ENCODE measurements around the gene FEM1A. TPM values are rescaled to one million over a fixed set of nuclear protein-coding genes. Genes with fewer than 3 reads are reported as not detected.

Gene FEM1A
- total RNA-seq, 2 donors from 2014 or later: 30.5 to 51.3 TPM

DNA sequence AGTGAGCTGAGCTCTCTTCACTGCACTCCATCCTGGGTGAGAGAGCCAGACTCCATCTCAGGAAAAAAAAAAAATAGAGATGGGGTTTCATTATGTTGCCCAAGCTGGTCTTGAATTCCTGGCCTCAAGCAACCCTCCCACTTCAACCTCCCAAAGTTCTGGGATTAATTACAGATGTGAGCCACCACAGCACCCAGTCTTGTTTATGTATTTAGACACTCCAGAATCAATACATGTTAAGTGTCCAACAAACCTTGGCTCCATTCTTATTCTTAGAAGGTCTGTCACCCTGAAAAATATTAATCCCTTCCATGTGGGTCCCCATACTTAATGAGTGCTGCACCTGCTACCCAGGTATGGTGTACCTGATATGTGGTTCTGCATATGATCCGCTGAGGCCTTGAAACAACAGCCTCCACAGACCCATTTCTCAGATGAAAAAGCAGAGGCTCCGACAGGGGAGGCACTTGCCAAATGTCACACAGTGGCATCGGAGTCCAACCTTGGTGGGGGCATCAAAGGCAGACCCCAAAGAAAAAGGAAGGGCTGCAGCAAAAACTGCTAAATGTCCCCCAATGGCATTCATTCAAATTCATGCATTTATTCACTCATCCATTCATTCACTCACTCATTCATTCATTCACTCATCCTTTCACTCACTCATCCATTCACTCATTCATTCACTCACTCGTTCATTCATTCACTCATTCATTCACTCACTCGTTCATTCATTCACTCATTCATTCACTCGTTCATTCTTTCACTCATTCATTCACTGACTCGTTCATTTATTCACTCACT lies 23.3 kb downstream of the FEM1A start:
- no peaks in the 10 kb centered on the region for H3K9me3 ChIP-seq
- no peak overlapping the region for H3K27ac ChIP-seq
- peaks cover 0 to 23% of the 10 kb centered on the region in 2 donors for H3K4me1 ChIP-seq
- no peak overlapping the region for H3K4me3 ChIP-seq
- H3K27me3 ChIP-seq: no peaks in the 10 kb centered on the region
- peaks cover 16% of the 10 kb centered on the region for H3K36me3 ChIP-seq
- DNase-seq (ENCODE audit: low spot score): no peak
- TF ChIP-seq, protein P1, sequence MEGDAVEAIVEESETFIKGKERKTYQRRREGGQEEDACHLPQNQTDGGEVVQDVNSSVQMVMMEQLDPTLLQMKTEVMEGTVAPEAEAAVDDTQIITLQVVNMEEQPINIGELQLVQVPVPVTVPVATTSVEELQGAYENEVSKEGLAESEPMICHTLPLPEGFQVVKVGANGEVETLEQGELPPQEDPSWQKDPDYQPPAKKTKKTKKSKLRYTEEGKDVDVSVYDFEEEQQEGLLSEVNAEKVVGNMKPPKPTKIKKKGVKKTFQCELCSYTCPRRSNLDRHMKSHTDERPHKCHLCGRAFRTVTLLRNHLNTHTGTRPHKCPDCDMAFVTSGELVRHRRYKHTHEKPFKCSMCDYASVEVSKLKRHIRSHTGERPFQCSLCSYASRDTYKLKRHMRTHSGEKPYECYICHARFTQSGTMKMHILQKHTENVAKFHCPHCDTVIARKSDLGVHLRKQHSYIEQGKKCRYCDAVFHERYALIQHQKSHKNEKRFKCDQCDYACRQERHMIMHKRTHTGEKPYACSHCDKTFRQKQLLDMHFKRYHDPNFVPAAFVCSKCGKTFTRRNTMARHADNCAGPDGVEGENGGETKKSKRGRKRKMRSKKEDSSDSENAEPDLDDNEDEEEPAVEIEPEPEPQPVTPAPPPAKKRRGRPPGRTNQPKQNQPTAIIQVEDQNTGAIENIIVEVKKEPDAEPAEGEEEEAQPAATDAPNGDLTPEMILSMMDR (IDR thresholded peaks at IDR 0.05): no peak

- Histone ChIP-seq H3K27me3 (no peaks in the 10 kb centered on the region), H3K4me1 (peaks cover 0 to 23% of the 10 kb centered on the region in 2 donors), H3K9me3 (no peaks in the 10 kb centered on the region), H3K27ac (no peak overlapping the region), H3K36me3 (peaks cover 16% of the 10 kb centered on the region), H3K4me3 (peak overlapping the region in 1 of 2 donors; percentile 24)
- TF ChIP-seq, protein P1 (IDR thresholded peaks at IDR 0.05): no peak
- DNase-seq (ENCODE audit: low spot score): peak; percentile 95
Observed at GRCh38 chr19:4815426-4816201, 24.1 kb downstream of the FEM1A start.

DNA sequence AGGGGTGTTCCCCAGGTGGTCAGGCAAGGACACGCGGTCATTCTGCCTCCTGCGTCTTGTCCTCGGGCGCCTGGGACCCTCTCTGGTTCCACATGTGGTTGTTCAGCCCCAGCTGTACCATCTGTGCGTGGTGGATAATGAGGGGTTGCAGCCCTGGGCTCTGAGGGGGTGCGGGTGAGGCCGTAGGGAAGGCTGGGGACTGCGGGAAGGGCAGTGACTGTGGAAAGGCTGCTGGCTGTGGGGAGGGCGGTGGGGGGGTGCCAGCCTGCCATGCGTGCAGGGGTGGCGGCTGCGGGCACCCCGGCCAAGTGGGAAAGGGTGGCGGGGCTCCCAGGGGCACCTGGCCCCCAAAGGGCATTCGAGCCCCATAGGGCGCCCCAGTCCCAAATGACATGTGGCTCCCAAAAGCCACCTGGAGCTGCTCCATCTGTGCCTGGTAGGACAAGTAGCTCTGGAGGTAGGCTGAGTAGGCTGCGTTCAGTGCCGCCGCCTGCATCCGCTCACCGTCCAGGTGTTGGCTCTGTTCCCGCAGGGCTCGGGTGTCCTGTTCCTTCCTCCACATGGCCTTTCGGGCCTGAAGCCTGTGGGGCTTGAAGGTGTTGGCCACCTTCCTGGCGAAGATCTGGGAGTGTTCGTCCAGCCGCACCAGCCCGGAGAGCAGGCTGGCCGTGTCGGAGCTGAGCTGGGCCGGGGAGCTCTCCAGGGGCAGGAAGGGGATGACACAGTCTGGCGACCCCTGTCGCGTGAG lies 24.8 kb downstream of the FEM1A start:
- DNase-seq (ENCODE audit: low spot score): no peak
- Histone ChIP-seq H3K9me3 (no peaks in the 10 kb centered on the region), H3K27me3 (no peaks in the 10 kb centered on the region), H3K27ac (no peak overlapping the region), H3K4me3 (no peak overlapping the region), H3K4me1 (peaks cover 0 to 23% of the 10 kb centered on the region in 2 donors), H3K36me3 (peaks cover 16% of the 10 kb centered on the region)
- TF ChIP-seq, protein P1 (IDR thresholded peaks at IDR 0.05): no peak

DNA sequence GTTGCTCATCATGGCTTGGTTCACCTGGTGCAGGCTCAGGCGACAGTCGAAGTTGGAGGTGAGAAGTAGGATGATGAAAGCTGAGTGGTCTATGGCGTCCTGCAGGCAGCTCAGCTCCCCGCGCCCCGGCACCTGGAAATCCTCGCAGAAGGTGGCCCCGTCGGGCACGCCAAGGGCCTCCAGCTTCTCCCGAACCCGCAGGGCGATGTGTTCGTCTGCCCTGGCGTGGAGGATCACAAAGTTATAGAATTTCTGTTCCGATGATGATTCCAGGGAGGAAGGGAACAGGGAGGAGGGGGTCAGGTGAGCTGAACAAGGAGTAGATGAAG lies 25.4 kb downstream of the FEM1A start:
- TF ChIP-seq, protein P1 (IDR thresholded peaks at IDR 0.05): no peak
- peaks cover 16% of the 10 kb centered on the region for H3K36me3 ChIP-seq
- no peaks in the 10 kb centered on the region for H3K27me3 ChIP-seq
- no peaks in the 10 kb centered on the region for H3K9me3 ChIP-seq
- no peak overlapping the region for H3K4me3 ChIP-seq
- H3K27ac ChIP-seq: no peak overlapping the region
- peaks cover 0 to 23% of the 10 kb centered on the region in 2 donors for H3K4me1 ChIP-seq
- DNase-seq (ENCODE audit: low spot score): no peak

GRCh38 chr19:4817467-4818277 lies 26.1 kb downstream of the FEM1A start:
- Histone ChIP-seq H3K36me3 (peaks cover 16% of the 10 kb centered on the region), H3K27me3 (no peaks in the 10 kb centered on the region), H3K4me3 (no peak overlapping the region), H3K9me3 (no peaks in the 10 kb centered on the region), H3K4me1 (peaks cover 0 to 22% of the 10 kb centered on the region in 2 donors), H3K27ac (no peak overlapping the region)
- TF ChIP-seq, protein P1 (IDR thresholded peaks at IDR 0.05): no peak
- DNase-seq (ENCODE audit: low spot score): no peak
